Neural cell (in vitro differentiated cells): ENCODE results near the gene GRAP.
"Not testable (repeated sequence)": the region's sequence is repeated elsewhere in the genome, so short reads cannot be mapped to it uniquely, and the experiment has no call there.

ENCODE experiments used
- EP300 ChIP-seq: fragments of 450-650 bp; conservative IDR thresholded peaks from 2 replicates; pipeline ENCODE4 v1.6.1; 2014; ENCODE audit warnings: antibody characterized with exemption, mild to moderate bottlenecking, moderate library complexity; ENCODE audit not compliant: poor library complexity, severe bottlenecking
- EZH2 ChIP-seq: fragments of 200-600, 300-800 bp; shearing (Covaris generic), sonication (generic); IDR thresholded peaks from 2 replicates; pipeline ENCODE4 v1.6.1; 2014; ENCODE audit warnings: antibody characterized with exemption, low read length, borderline replicate concordance, mild to moderate bottlenecking; ENCODE audit not compliant: insufficient read depth, poor library complexity, severe bottlenecking
- MXI1 ChIP-seq: fragments of 450-650 bp; conservative IDR thresholded peaks from 2 replicates; pipeline ENCODE4 v1.6.1; 2014; ENCODE audit warnings: antibody characterized with exemption, mild to moderate bottlenecking; ENCODE audit not compliant: poor library complexity, severe bottlenecking
- RAD21 ChIP-seq: fragments of 450-650 bp; conservative IDR thresholded peaks from 2 replicates; pipeline ENCODE4 v1.6.1; 2014; ENCODE audit warnings: antibody characterized with exemption, mild to moderate bottlenecking, moderate library complexity
- SMC3 ChIP-seq: fragments of 450-650 bp; conservative IDR thresholded peaks from 2 replicates; pipeline ENCODE4 v1.6.1; 2014; ENCODE audit warnings: antibody characterized with exemption, mild to moderate bottlenecking, moderate library complexity; ENCODE audit not compliant: poor library complexity
- TAF1 ChIP-seq: IDR thresholded peaks from 2 replicates; pipeline ENCODE4 v1.6.1; 2012; ENCODE audit warnings: low read depth
- TF ChIP-seq, protein P1 (sequence below): fragments of 450-650 bp; IDR thresholded peaks from 2 replicates; pipeline ENCODE4 v1.5.1; 2014; ENCODE audit warnings: antibody characterized with exemption, mild to moderate bottlenecking, moderate library complexity; ENCODE audit not compliant: poor library complexity, severe bottlenecking
- TF ChIP-seq, protein P2 (sequence below): IDR thresholded peaks from 2 replicates; pipeline ENCODE4 v1.6.1; 2012; ENCODE audit warnings: borderline replicate concordance

DNA sequence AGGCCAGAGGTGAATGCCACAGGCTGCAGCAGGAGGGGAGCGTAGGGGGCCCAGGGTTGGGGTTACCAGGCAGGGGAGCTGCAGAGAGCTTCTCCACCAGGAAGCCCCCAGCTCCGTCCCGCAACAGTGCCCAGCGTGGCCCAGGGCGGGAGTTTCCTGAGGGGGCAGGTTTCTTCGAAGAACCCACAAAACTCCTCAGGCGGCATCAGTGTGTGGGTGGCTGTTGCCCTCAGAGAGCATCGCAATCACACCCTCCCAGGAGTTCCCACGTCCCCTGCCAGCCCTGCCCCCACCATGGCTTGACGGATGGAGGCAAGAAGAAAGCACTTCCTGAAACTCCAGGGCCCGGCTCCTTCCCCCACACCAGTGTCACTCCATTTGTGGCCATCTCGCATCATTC is 8.0 kb downstream of the GRAP start:
- TF ChIP-seq, protein P1, sequence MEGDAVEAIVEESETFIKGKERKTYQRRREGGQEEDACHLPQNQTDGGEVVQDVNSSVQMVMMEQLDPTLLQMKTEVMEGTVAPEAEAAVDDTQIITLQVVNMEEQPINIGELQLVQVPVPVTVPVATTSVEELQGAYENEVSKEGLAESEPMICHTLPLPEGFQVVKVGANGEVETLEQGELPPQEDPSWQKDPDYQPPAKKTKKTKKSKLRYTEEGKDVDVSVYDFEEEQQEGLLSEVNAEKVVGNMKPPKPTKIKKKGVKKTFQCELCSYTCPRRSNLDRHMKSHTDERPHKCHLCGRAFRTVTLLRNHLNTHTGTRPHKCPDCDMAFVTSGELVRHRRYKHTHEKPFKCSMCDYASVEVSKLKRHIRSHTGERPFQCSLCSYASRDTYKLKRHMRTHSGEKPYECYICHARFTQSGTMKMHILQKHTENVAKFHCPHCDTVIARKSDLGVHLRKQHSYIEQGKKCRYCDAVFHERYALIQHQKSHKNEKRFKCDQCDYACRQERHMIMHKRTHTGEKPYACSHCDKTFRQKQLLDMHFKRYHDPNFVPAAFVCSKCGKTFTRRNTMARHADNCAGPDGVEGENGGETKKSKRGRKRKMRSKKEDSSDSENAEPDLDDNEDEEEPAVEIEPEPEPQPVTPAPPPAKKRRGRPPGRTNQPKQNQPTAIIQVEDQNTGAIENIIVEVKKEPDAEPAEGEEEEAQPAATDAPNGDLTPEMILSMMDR, result not testable (repeated sequence)
- not testable (repeated sequence) for TF ChIP-seq MXI1, EP300, RAD21, TAF1, EZH2, SMC3
- TF ChIP-seq, protein P2, sequence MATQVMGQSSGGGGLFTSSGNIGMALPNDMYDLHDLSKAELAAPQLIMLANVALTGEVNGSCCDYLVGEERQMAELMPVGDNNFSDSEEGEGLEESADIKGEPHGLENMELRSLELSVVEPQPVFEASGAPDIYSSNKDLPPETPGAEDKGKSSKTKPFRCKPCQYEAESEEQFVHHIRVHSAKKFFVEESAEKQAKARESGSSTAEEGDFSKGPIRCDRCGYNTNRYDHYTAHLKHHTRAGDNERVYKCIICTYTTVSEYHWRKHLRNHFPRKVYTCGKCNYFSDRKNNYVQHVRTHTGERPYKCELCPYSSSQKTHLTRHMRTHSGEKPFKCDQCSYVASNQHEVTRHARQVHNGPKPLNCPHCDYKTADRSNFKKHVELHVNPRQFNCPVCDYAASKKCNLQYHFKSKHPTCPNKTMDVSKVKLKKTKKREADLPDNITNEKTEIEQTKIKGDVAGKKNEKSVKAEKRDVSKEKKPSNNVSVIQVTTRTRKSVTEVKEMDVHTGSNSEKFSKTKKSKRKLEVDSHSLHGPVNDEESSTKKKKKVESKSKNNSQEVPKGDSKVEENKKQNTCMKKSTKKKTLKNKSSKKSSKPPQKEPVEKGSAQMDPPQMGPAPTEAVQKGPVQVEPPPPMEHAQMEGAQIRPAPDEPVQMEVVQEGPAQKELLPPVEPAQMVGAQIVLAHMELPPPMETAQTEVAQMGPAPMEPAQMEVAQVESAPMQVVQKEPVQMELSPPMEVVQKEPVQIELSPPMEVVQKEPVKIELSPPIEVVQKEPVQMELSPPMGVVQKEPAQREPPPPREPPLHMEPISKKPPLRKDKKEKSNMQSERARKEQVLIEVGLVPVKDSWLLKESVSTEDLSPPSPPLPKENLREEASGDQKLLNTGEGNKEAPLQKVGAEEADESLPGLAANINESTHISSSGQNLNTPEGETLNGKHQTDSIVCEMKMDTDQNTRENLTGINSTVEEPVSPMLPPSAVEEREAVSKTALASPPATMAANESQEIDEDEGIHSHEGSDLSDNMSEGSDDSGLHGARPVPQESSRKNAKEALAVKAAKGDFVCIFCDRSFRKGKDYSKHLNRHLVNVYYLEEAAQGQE, result not testable (repeated sequence)
